ENCODE data around the gene AP1S1. TPM values are rescaled to one million over a fixed set of nuclear protein-coding genes. Genes with fewer than 3 reads are reported as not detected.
"Not testable (repeated sequence)": the region's sequence is repeated elsewhere in the genome, so short reads cannot be mapped to it uniquely, and the experiment has no call there.

Gene AP1S1
- polyA plus RNA-seq, 3 donors = 63.4 to 77.4 (median 73.4) TPM

- DNase-seq (ENCODE audit: extremely low read depth in 1 of 11, low read depth in 9 of 11, low spot score in 4 of 11) = not testable (repeated sequence)
These were observed 32.7 kb upstream of the AP1S1 start for GRCh38 chr7:101121631-101121990.

GRCh38 chr7:101121991-101122932 lies 32.0 kb upstream of the AP1S1 start:
- peak; percentile 68 to 91 (median 81) for DNase-seq (ENCODE audit: extremely low read depth in 1 of 11, low read depth in 9 of 11, low spot score in 4 of 11)

DNA sequence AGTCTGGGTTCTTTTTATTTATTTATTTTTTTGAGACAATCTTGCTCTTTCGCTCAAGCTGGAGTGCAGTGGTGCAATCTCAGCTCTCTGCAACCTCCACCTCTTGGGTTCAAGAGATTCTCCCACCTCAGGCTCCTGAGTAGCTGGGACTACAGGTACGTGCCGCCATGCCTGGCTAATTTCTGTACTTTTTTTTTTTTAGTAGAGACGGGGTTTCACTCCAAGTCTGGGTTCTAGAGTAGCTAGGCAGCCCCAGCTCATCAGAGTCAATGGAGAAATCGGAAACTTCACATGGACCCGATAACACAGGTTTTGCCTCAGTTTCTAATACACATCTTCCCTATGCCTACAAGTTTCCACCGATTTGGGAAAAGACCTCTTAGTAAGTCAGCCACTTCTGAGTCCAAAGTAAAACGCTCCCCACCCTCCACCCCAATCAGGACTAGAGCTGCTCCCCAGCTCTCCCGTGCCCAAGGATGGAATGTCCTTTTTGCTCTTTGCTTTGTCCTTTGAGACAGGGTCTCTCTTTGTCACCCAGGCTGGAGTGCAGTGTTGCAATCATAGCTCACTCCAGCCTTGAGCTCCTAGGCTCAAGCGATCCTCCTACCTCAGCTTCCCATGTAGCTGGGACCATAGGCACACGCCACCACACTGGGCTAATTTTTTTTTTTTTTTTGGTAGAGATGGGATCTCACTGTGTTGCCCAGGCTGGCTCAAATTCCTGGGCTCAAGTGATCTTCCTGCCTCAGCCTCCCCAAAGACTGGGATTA lies 31.2 kb upstream of the AP1S1 start:
- DNase-seq (ENCODE audit: extremely low read depth in 1 of 11, low read depth in 9 of 11, low spot score in 4 of 11) = no peak

DNA sequence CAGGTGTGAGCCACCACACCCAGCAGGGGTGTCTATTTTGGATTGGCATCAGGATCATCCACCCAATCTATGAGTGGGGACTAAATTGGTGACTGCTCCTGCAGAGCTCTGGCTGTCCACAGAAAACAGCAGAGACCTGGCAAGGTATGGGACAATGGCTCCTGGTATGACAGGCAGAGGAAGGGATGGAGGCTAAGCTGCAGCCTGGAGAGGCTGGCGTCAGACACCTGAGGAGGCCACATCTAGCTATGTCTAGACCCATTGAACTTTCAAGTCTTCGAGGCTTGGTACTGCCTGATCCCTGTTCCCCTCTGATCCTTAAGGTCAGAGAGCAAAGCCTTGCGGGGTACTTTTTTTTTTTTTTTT lies 30.6 kb upstream of the AP1S1 start:
- DNase-seq (ENCODE audit: extremely low read depth in 1 of 11, low read depth in 9 of 11, low spot score in 4 of 11) = no peak

- DNase-seq (ENCODE audit: extremely low read depth in 1 of 11, low read depth in 9 of 11, low spot score in 4 of 11) = peak in 2 of 11 donors; percentile 36 to 41
These were observed 29.8 kb upstream of the AP1S1 start for GRCh38 chr7:101124376-101125056.

DNA sequence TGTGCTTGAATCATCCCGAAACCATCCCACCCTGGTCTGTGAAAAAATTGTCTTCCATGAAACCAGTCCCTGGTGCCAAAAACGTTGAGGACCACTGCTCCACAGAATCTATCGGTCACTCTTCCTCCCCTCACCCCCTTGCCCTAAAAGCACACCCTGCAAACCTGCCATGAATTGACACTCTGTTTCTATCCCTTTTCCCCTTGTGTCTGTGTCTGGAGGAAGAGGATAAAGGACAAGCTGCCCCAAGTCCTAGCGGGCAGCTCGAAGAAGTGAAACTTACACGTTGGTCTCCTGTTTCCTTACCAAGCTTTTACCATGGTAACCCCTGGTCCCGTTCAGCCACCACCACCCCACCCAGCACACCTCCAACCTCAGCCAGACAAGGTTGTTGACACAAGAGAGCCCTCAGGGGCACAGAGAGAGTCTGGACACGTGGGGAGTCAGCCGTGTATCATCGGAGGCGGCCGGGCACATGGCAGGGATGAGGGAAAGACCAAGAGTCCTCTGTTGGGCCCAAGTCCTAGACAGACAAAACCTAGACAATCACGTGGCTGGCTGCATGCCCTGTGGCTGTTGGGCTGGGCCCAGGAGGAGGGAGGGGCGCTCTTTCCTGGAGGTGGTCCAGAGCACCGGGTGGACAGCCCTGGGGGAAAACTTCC lies 28.2 kb upstream of the AP1S1 start:
- DNase-seq (ENCODE audit: extremely low read depth in 1 of 11, low read depth in 9 of 11, low spot score in 4 of 11) = peak in 1 of 11 donors; percentile 38

GRCh38 chr7:101126651-101127459 lies 27.4 kb upstream of the AP1S1 start, which contains the start of gene SERPINE1:
SERPINE1 (plus strand) TSS chr7:101127104; CDS start chr7:101128394, 1,290 bp downstream.
- DNase-seq (ENCODE audit: extremely low read depth in 1 of 11, low read depth in 9 of 11, low spot score in 4 of 11) = peak; percentile 71 to 93 (median 87)

DNA sequence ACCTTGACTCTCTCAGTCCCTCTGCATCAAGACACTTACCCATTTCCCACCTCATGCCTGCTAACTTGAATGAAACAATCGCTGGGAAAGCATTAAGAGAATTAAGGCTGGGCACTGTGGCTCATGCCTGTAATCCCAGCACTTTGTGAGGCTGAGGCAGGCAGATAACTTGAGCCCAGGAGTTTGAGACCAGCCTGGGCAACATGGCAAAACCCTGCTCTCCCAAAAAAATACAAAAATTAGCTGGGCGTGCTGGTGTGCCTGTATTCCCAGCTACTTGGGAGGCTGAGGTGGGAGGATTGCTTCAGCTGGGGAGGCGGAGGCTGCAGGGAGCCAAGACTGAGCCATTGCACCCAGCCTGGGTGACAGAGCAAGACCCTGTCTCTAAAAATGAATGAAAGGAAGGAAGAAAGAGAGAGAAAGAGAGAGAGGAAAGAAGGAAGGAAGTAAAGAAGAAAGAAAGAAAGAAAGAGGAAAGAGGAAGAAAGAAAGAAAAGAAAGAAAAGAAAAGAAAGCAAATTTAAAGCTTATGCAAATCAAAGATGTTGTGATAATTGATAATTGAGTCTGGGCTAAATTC lies 26.7 kb upstream of the AP1S1 start:
- DNase-seq (ENCODE audit: extremely low read depth in 1 of 11, low read depth in 9 of 11, low spot score in 4 of 11) = no peak

DNA sequence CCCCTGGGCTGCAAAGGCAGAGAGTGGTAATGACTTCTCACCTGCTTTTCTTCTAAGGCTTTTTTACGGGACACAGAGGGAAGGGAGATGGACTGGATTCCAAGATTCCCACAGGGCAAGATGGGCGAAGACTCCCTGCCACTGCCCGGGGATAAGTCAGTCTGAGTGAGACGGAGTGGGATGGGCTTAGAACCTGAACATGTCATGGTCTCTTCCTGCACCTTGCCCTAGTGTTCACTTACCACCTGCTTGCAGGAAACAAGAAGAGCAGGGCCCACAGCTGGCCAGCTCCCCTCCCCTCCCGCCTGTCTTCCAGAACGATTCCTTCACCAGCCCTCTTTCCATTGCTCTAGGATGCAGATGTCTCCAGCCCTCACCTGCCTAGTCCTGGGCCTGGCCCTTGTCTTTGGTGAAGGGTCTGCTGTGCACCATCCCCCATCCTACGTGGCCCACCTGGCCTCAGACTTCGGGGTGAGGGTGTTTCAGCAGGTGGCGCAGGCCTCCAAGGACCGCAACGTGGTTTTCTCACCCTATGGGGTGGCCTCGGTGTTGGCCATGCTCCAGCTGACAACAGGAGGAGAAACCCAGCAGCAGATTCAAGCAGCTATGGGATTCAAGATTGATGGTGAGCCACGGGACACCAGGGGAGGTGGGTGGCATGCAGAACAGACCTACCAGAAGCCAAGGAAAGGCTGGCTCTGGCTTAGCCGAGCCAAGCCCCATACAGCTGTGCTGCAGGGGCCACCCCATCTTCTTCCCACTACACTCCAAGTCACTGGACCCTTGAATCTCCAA lies 26.0 kb upstream of the AP1S1 start:
- DNase-seq (ENCODE audit: extremely low read depth in 1 of 11, low read depth in 9 of 11, low spot score in 4 of 11) = no peak

DNA sequence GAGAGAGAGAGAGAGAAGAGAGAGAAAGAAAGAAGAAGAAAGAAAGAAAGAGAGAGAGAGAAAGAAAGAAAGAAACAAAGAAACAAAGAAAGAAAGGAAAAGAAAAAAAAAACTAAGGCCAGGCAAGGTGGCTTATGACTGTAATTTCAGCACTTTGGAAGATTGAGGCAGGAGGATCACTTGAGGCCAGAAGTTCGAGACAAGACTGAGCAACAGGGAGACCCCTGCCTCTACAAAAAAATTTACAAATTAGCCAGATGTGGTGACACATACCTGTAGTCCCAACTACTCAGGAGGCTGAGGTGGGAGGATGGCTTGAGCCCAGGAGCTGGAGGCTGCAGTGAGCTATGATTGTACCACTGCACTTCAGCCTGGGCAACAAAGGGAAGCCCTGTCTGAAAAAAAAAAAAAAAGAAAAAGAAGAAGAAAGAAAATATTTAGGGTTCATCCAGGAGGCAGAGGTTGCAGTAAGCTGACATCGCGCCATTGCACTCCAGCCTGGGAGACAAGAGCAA lies 24.6 kb upstream of the AP1S1 start:
- DNase-seq (ENCODE audit: extremely low read depth in 1 of 11, low read depth in 9 of 11, low spot score in 4 of 11) = no peak

DNA sequence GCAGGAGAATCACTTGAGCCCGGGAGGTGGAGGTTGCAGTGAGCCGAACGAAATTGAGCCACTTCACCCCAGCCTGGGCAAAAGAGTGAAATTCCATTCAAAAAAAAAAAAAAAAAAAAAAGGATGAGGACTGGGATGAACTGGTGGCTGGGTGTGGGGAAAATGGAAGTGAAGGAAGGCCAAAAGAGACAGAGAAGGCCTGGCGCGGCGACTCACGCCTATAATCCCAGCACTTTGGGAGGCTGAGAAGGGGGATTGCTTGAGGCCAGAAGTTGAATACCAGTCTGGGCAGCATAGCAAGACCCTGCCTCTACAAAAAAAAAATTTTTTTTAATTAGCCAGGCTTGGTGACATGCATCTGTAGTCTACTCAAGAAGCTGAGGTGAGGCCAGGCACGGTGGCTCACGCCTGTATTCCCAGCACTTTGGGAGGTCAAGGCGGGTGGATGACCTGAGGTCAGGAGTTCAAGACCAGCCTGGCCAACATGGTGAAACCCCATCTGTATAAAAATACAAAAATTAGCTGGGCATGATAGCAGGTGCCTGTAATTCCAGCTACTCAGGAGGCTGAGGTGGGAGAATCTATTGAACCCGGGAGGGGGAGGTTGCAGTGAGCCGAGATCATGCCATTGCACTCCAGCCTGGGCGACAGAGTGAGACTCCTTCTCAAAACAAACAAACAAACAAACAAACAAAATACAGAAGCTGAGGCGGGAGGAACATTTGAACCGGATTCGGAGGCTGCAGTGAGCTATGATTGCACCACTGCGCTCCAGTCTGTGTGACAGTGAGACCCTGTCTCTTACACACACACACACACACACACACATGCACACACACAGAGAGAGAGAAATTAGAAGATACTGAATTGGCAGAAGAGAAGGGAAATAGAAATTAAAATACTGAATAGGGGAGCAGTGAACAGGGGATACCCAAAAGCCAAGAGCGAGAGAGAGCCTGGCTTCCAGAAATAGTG lies 21.4 kb upstream of the AP1S1 start:
- not testable (repeated sequence) for DNase-seq (ENCODE audit: extremely low read depth in 1 of 11, low read depth in 9 of 11, low spot score in 4 of 11)

GRCh38 chr7:101133621-101134398 lies 20.5 kb upstream of the AP1S1 start:
- DNase-seq (ENCODE audit: extremely low read depth in 1 of 11, low read depth in 9 of 11, low spot score in 4 of 11) = no peak

DNA sequence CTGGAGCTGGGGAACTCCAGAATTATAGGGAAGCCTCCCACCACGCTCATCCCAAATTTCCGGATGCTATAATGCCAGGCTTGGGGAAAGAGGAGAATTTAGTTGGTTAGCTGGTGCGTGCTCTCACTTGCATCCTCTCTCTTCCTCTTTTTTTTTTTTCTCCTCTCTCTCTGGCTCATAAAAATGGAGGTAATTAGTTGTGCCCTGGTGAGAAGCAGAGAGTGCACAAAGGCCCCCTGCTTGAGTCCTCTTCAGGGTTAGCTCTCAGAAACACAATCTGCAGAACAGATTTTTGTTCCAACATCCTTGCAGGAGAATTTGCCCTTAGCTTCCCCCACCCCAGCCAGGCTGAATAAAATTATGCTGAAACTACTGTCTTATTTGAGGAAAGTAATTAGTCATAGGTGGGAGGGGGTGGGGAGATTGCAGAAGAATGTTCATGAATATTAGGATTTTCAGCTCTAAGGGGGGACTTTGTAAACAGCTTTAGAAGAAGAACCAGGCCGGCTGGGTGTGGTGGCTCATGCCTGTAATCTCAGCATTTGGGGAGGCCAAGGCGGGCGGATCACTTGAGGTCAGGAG lies 19.8 kb upstream of the AP1S1 start:
- DNase-seq (ENCODE audit: extremely low read depth in 1 of 11, low read depth in 9 of 11, low spot score in 4 of 11) = no peak

DNA sequence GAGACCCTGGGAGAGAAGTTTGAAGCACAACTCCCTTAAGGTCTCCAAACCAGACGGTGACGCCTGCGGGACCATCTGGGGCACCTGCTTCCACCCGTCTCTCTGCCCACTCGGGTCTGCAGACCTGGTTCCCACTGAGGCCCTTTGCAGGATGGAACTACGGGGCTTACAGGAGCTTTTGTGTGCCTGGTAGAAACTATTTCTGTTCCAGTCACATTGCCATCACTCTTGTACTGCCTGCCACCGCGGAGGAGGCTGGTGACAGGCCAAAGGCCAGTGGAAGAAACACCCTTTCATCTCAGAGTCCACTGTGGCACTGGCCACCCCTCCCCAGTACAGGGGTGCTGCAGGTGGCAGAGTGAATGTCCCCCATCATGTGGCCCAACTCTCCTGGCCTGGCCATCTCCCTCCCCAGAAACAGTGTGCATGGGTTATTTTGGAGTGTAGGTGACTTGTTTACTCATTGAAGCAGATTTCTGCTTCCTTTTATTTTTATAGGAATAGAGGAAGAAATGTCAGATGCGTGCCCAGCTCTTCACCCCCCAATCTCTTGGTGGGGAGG lies 16.5 kb upstream of the AP1S1 start:
- DNase-seq (ENCODE audit: extremely low read depth in 1 of 11, low read depth in 9 of 11, low spot score in 4 of 11) = no peak
